ENCODE results near the gene TMEM19.

Gene TMEM19

DNA sequence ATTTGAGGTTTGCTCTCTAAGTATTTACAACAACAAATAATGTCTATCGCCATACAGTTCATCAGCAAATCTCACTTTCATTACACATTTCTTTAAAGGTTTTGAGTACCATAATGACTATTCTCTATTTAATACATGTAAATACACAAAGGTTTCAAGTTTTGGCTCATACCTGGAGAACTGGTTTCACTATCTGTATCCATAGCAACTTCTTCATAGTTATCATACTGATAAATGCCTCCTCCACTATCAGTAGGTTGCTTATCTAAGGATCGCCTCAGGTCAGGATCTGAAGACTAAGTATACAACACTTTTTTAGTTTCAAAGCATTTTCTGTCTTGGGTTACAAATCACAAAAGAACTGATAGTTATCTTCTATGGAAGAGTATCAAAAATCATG lies 43.6 kb upstream of the TMEM19 start:
- H3K36me3 ChIP-seq, result peaks cover 66% of the 10 kb centered on the region
- H3K9me3 ChIP-seq, result no peaks in the 10 kb centered on the region
- H3K4me1 ChIP-seq, result no peaks in the 10 kb centered on the region
- H3K27me3 ChIP-seq, result no peaks in the 10 kb centered on the region
- no peak for DNase-seq
- H3K4me3 ChIP-seq (ENCODE audit: low read depth, low read length), result no peak overlapping the region
- TF ChIP-seq, protein P1, sequence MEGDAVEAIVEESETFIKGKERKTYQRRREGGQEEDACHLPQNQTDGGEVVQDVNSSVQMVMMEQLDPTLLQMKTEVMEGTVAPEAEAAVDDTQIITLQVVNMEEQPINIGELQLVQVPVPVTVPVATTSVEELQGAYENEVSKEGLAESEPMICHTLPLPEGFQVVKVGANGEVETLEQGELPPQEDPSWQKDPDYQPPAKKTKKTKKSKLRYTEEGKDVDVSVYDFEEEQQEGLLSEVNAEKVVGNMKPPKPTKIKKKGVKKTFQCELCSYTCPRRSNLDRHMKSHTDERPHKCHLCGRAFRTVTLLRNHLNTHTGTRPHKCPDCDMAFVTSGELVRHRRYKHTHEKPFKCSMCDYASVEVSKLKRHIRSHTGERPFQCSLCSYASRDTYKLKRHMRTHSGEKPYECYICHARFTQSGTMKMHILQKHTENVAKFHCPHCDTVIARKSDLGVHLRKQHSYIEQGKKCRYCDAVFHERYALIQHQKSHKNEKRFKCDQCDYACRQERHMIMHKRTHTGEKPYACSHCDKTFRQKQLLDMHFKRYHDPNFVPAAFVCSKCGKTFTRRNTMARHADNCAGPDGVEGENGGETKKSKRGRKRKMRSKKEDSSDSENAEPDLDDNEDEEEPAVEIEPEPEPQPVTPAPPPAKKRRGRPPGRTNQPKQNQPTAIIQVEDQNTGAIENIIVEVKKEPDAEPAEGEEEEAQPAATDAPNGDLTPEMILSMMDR (IDR thresholded peaks at IDR 0.05; ENCODE audit: low read depth, low read length), result no peak

GRCh38 chr12:71645268-71645667 lies 40.6 kb upstream of the TMEM19 start:
- H3K9me3 ChIP-seq, result no peaks in the 10 kb centered on the region
- TF ChIP-seq, protein P1 (IDR thresholded peaks at IDR 0.05; ENCODE audit: low read depth, low read length), result no peak
- DNase-seq, result no peak
- H3K27me3 ChIP-seq, result no peaks in the 10 kb centered on the region
- H3K4me3 ChIP-seq (ENCODE audit: low read depth, low read length), result no peak overlapping the region
- peaks cover 67% of the 10 kb centered on the region for H3K36me3 ChIP-seq
- H3K4me1 ChIP-seq, result no peaks in the 10 kb centered on the region

GRCh38 chr12:71646512-71646911 lies 39.4 kb upstream of the TMEM19 start:
- no peak for DNase-seq
- TF ChIP-seq, protein P1 (IDR thresholded peaks at IDR 0.05; ENCODE audit: low read depth, low read length), result no peak
- H3K27me3 ChIP-seq, result no peaks in the 10 kb centered on the region
- peaks cover 63% of the 10 kb centered on the region for H3K36me3 ChIP-seq
- H3K4me1 ChIP-seq, result no peaks in the 10 kb centered on the region
- H3K9me3 ChIP-seq, result no peaks in the 10 kb centered on the region
- H3K4me3 ChIP-seq (ENCODE audit: low read depth, low read length), result no peak overlapping the region

GRCh38 chr12:71648537-71648936 lies 37.3 kb upstream of the TMEM19 start:
- Histone ChIP-seq H3K4me1 (no peaks in the 10 kb centered on the region), H3K9me3 (no peaks in the 10 kb centered on the region), H3K4me3 (ENCODE audit: low read depth, low read length) (no peak overlapping the region), H3K36me3 (peaks cover 61% of the 10 kb centered on the region), H3K27me3 (no peaks in the 10 kb centered on the region)
- DNase-seq, result no peak
- TF ChIP-seq, protein P1 (IDR thresholded peaks at IDR 0.05; ENCODE audit: low read depth, low read length), result no peak

DNA sequence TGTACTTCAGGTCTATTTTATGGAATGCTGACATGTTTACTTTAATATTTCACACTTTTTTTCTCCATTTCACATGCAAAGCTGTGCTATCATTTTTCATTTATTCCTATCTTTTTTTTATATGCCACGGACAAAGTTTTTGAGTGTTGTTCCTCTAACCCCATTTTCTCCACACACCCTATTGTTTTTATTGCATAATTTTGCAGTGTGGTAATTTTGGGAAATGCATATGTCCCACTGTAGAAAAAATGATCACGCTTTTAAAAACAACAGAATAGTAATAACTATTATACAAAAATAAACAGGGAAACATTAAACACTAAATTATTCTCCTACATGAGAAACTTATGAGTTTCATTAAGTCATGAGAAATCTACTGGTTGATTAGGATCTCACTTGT lies 36.5 kb upstream of the TMEM19 start:
- TF ChIP-seq, protein P1 (IDR thresholded peaks at IDR 0.05; ENCODE audit: low read depth, low read length), result no peak
- Histone ChIP-seq H3K4me3 (ENCODE audit: low read depth, low read length) (no peak overlapping the region), H3K4me1 (no peaks in the 10 kb centered on the region), H3K27me3 (no peaks in the 10 kb centered on the region), H3K9me3 (no peaks in the 10 kb centered on the region), H3K36me3 (peaks cover 61% of the 10 kb centered on the region)
- no peak for DNase-seq

- Histone ChIP-seq H3K4me3 (ENCODE audit: low read depth, low read length) (no peak overlapping the region), H3K4me1 (no peaks in the 10 kb centered on the region), H3K27me3 (no peaks in the 10 kb centered on the region), H3K36me3 (peaks cover 63% of the 10 kb centered on the region), H3K9me3 (no peaks in the 10 kb centered on the region)
- TF ChIP-seq, protein P1 (IDR thresholded peaks at IDR 0.05; ENCODE audit: low read depth, low read length), result no peak
- DNase-seq, result no peak
These were observed 33.2 kb upstream of the TMEM19 start for GRCh38 chr12:71652656-71653055.

Data from BE2C (cell line).